CD4-positive, alpha-beta T cell treated with Interleukin-12 subunit alpha and Interleukin-12 subunit beta, for 1 hour (primary cell): Measurements from ENCODE around the gene SYT2.
"Not testable (repeated sequence)": the region's sequence is repeated elsewhere in the genome, so short reads cannot be mapped to it uniquely, and the experiment has no call there.

Experiments used
- DNase-seq: peaks from one replicate; pipeline ENCODE4 v3.0.0-alpha.2; 2020

SYT2 gene

DNA sequence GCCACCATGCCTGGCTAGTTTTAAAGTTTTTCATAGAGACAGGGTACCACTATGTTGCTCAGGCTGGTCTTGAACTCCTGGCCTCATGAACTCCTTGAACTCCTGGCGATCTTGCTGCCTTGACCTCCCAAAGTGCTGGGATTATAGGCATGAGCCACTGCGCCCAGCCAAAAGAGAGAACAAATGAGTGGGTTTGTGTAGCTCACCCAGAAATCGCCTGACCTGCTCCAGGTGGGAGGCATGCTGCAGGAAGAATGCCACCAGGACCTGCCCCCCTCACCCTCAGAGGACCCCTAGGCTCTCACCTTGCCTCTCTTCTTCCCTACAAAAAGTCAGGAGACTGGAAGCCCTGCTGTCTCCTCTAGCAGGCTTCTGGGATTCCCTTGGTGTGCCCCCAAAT lies 88.8 kb downstream of the SYT2 start:
- DNase-seq = no peak

DNA sequence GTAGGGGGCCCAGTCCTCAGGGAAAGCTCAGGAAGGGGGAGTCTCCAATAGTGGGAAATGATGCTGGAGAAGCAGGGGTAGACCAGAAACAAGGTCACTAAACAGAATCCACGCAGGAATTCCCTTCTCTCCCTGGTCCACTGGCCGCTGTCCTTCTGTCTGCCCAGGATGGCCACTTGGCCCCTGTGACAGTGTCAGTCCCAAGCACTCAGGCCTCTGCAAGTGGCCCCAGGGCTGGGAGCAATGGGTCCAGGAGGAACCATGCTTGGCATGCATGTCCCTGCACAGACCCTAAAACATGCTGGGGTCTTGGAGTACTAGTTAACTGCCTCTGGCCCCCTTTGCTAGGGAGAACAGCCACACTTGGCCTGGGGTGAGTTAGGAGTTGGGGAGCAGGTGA lies 90.2 kb downstream of the SYT2 start:
- DNase-seq = not testable (repeated sequence)

DNA sequence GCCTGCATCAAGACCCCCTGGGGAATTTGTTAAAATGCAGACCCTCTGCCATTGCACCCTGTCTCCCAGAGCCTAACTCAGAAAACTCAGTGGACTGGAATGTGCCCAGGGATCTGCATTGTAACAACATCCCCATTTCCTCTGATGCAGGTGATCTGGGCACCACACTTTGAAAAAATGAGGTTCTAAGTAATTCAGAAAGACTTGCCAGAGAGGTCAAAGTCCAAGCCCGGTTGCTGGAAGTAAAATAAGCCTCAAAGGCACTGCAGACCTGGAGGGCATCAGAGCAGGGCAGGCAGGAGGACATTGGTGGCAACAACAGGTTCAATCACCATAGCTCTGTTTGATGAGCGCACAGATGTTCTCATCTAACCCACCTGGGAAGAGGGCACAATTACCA lies 90.7 kb downstream of the SYT2 start:
- DNase-seq = no peak

DNA sequence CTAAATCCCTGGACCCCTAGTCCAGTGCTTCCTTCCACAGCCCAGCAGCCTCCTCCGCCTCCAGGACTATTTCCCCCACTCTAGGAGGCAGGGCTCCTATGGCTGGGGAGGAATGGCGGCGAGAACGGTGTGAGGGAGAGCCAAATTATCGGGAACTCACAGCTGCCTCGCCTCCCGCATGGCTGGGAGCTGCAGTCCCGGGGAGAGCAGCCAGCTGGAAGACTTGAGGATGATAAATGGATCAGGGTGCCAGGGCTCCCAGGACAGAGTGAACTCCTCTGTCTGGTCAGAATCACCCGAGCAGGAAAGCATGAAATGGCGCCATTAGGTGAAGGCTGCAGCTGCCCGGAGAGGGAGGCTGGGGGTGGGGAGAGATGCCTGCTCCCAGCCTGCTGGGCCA lies 91.2 kb downstream of the SYT2 start:
- not testable (repeated sequence) for DNase-seq

DNA sequence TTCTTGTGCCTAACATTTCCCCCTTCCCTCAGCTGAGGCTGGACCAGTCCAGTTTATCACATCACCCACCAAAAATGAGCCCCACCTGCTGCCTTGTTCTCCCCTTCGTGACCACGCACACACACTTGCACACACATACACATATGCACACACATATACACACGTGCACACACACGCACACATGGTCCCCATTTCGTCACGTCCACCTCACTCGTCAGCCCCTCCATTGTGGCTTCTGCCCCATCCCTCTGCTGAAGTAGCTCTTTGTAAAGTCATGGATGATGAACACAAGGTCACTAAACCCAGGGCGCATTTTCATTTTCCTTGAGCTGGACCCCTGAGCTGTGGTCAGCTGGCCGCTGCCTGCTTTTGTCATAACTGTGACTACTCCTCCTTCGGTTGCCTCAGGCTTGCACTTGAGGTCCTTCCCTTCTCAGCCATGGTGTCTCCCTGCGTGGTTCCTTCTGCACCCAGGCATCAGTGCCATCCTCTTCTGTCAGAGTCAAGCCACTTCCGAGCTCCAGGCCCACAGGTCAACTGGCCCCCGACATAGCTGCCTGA lies 93.8 kb downstream of the SYT2 start:
- no peak for DNase-seq

DNA sequence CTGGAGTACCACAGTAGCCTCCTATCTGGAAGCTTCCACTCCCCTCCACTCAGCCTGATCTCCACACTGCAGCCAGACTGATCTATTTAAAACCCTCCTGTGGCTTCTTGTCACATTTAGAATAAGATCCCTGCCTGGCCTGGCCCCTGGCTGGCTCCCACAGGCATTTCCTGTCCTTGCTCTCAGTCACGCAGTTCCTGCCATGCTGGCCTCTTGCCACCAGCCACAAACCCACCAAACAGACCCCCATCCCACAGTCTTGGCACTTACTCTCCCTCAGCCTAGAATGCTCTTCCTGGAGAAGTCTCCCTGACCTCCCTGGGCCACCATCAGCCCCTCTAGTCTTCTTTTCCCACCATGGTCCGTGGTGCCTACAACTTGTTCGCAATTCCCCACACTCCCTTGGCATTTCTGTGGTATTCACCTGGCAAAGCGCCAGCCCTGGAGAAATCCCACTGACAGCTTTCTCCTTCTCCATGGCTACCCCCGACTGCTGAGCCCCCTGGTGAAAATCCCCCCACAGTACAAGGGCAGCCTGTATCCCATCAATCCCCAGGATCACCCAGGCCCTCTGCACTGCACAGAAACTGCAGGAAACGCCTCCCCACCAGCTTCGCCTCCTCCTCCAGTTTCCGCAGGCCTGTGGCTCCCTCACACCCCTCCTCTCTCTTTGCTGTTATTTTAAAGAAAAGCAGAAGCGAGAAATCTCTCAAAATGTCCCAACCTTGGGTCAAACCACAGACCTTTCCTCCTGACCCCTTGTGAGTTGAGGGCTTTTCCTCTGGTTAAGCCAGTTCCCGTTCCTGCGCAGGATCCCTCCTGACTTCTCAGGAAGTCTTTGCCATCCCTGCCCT lies 94.5 kb downstream of the SYT2 start:
- no peak for DNase-seq

DNA sequence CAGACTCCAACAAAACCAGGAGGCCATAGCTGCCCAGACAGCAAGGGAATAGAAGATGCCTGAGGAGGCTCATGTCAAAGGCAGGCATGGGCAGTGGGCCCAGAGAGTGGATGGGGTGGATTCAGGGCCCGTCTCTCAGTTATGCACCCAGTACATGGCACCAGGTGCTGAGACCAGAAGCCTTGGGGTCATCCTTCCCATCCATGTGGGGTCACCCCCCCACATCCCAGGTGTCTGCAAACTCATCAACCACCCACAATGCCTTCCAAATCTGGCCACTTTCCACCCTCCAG lies 95.1 kb downstream of the SYT2 start:
- DNase-seq = not testable (repeated sequence)

DNA sequence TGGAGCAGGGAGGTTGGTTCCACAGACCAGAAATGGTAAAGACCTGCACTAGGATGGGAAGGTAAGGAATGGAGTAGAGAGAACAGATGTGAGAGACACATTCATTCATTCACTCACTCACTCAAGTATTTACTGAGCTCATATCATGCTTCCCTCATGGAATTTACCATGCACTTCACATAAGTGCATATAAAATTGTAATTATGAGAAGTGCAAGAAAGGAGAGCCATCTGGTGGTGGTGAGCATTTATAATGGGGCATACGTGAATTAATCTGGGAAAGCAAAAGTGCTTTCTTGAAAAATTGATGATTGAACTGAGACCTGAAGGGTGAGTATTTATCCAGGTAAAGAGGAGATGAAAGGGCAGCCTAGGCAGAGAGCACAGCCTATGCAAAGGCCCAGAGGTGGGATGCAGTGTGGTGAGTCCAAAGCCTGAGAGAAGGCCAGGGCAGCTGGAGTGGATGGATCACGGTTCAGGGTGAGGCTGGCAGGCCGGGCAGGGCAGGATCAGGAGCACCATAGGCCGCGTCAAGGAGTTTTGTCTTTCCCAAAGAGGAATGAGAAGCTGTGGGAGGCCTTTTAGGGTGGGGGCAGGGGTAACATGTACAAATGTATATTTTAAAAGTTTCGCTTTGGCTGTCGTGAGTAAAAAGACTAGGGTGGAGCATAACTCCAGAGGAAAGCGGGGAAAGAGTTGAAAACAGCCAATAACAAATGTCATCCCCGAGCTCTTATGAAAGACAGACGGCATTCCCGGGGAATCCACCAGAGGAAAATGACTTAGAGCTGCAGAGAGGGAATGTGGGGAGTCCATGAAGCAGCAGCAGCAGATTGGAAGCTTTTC lies 95.7 kb downstream of the SYT2 start:
- DNase-seq = not testable (repeated sequence)

DNA sequence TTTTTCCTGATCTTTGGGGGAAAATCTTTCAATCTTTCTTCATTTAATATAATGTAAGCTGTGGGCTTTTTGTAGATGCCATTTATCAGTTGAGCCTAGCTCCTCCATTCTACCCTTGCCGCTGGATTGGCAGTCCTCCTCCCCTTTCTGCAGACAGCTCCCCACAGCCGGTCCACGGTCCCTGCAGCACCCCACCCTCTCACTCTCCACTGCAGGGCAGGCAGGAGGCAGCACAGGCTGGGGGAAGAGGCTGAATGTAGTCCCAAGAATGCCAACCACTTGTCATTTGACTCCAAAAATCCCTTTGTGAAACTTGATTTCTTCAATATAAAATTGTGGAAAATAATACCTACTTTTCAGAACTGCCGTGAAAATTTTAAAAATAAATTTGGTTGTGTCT lies 96.7 kb downstream of the SYT2 start:
- DNase-seq = no peak

DNA sequence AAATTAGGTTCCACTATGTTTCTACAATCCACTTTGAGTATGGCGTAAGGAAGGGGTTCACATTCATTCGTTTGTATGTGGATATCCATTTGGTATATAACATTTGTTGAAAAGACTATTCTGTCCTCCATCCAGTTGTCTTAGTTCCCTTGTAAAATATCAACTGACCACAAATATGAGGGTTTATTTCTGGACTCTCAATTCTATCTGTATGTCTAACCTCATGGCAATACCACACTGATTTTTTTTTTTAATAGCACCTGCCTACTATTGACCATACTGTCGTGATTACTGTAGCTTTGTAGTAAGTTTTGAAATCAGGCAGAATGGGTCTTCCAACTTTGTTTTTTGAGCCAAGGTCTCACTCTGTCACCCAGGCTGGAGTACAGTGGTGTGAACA lies 98.2 kb downstream of the SYT2 start:
- not testable (repeated sequence) for DNase-seq

DNA sequence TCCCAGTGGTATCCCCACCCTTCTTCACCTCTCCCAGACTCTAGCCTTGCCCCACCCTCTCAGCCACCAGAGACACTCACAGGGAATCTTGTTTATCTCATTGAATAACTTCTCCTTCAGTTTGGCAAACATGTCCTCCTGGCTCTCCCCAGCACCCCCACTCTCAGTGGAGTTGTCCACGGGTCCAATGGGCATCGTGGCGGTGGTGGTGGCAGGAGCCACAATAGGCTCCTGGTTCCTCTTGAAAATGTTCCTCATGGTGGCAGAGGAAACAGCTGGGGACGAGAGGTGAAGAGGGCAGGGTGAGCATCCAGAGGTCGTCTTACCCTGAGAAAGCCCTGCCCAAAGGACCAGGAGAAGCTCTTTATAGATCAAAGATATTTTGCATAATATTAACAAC lies 104.7 kb downstream of the SYT2 start:
- no peak for DNase-seq

DNA sequence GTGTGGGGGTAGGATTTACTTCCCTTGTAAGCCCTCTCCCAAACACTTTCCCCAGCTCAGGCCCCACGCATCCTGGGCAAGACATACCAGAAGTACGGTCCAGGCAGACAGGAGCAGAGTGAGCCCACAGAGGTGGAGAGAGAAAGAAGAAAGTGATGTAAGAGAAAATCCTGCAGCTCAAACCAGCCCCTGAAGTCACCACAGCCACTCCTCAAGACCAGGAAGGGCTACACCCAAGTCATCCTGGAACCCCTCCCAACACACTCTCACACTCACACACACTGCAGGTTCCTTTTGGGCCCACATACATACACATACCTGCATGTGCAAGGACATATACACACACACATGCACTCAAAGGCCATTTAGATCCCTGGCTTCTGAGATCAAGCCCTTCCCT lies 106.8 kb downstream of the SYT2 start:
- no peak for DNase-seq

DNA sequence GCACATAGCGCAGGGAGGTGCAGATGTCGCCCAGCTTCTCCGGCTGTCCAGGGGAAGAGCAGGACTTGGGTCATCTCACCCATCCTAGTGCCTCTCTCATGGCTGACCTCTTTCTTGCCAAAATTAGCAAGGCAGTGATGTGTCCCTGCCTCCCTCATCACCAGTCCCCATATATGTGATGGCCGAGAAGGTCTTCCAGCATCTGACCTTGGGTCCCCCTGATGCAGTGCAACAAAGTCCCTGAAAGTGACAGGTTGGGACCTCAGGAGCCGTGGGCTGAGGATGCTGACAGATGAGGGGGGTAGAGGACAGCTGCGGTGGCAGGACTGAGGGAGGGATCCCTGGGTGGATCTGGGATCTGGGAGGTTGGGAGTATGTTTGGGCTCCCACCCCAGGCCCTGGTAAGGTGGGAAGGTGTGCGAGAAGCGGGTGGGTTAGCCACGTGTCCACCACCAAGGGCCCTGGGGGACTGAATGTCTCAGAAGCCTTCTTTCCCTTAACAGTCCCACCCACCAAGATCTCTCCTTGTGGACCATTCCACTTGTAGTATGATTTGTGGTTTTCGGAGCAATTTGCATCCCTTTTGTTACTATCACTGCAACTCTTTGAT lies 109.7 kb downstream of the SYT2 start:
- no peak for DNase-seq

DNA sequence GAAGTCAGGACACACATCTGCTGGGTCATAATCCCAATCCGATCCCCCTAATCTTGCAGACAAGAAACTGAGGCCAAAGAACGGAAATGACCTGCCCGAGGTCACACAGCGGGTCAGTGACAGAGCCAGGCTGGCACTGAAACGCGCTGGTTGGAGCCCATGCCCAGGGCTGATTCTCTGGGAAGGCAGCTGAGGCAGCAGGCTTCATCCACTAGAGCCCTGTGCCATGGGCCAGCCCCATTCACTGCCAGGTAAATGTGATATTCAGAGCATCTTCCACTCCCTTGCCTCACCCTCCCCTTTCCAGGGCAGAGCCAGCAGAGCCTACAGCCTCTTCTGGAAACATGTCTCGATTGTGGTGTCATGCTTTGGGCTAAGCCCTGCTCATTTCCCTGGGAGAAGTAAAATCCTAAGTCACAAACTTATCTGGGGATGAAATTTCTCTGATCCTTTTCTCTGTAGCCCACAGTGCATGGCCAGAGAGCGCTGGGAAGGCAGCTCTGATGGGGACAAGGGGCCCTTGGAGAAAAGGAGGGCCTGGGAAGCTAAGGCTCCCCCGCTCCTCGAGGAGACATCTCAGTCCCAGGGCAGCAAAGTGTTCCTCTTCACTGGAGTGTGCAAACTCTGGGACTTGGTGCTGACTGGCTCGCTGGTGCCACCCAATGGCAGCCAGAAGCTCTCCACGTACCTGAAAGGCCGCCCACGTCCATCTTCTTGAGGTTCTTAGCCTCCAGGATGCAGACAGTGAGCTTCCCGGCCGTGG lies 110.4 kb downstream of the SYT2 start:
- peak; percentile 26 for DNase-seq

DNA sequence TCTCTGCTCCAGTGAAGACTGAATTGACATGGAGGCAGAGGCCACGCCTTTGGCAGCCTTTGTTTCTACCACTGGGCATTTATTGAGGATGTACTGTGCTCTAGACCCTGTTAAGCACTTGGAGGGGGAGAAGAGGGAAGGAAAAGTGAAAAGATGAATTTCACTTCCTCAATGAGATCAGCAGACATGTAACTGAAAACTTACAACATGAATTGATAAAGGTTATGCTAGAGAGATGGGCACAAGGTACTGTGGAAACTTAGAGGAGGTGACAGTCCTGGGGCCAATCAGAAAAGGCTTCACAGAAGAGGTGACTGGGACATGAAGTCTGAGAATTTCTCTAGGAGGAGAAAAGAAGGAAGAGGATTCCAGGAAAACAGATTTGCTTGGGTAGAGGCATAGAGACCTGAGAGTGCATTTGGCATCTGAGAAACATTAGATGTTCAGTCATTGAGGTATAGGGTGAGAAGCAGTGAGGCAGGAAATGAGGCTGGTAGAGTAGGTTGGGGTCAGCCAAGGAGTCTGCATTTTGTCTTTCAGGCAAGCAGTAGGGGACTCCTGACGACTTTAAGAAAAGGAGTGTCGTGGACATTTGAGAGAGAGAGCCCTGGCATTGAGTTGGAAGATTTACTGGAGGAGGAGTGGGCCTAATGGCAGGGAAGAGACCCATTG lies 113.0 kb downstream of the SYT2 start:
- no peak for DNase-seq

DNA sequence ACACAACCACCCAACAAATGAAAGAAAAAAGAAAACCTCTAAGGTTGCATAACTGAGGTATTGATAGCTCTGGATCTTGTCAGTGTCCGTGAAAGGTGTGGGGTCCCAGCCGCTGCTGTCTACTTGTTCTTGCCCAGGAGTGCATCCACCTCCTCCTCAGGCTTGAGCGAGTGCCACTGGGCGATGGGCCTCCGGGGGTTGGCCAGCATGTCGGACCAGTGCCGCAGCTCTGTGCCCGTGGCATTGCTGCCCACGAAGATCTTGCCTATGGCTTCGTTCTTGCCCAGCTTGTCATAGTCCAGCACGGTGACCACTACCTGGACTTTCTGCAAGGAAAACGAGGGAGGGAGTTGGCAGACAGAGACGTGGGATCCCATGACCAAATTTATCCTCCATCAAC lies 113.6 kb downstream of the SYT2 start:
- no peak for DNase-seq

DNA sequence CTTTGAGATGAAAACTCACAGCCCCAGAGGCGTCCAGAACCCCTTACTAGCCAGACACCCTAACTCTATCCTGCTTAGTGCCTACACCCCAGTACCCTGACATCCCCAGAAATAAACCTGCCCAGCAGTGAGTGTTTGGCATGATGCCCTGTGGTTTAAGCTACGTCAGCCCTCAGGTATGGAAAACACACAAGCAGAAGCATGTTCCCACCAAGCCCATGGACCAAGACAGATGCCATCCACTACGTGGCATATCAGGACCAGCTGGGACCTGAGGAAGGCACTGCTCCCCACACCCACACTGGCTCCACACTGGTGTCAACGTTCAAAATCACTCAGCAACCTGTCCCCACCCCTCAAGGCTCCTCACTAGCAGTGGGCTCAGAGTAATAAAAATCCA lies 116.4 kb downstream of the SYT2 start:
- DNase-seq = no peak

DNA sequence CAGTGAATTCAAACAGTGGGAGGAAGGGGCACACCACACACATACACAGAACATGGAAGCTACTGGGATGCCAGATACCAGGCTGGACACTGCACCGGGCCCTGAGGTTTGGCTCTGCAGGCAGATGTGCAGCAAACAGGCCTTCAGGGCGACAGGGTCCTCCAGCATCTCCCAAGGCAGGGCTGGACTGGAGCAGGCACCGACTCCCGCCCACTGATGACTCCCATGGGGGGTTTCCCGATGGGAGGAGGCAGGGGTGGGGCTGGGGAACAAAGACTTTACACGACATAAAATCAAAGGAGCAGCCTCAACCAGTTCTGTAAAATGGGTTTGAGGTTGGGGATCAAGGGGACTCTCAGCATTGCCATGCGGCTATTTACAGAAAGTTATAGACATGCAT lies 118.1 kb downstream of the SYT2 start:
- DNase-seq = no peak

DNA sequence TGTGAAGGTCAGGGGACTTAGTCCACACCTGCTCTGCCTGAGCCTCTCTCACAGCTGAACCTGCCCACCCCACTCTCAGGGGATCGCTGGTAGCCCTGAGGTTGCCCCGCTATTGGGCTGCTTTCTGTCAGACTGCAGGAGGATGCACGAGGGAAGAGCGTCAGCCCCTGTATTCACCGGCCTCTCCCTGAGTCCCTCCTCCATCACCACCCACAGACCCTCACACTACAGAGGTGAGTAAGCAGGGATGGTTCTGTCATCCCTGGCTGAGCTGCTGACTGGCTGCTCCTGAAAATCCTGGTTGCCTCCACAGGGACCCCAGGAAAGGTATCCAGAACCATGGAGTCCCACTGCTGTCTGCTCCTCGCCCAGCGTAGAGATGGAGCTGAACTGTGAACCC lies 118.7 kb downstream of the SYT2 start:
- DNase-seq = no peak

DNA sequence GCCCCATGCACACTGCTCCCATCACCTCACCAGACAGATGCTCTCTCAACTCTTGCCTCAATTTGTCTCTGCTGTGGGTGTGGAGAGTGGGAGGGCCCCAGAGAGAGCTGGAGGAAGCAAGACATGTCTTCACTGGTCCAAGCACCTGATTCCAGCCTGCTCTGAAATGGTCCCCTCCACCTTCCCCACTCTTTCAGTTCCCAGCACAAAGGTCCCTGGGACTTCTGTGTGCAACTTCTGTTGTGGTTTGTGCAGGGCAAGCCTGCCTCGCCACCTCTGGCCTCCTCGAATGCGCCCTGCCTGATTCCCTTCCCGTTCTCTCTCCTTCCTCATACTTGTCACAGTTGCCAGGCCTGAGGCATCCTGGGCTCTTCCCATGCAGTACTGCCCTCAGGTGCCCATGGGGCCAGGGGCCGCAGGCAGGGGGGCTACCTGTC lies 119.3 kb downstream of the SYT2 start:
- no peak for DNase-seq

DNA sequence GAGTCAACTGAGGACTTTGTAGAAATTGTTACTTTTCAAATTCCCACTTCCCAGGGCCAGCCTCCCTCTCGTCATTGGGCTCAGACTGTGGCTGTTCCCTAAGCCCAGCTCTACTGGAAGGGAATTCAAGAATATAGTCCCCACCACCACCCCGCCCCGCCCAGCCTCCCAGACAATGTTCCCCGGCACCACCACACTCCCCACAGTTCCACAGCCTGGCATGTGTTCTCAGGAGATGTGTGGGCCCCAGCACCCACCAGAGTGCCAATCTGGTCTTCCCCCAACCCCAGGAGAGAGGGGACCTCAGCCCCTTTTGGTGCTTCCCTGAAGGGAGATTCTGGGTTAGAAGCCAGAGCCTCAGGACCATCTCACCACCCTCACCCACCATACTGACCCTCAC lies 120.1 kb downstream of the SYT2 start:
- no peak for DNase-seq
